HL-60 (cell line): ENCODE data around the gene FILIP1L.

Source experiments
- DNase-seq, 2 experiments: peaks; one replicate each; pipeline ENCODE4 v3.0.0-alpha.2; 2010 to 2020; ENCODE audit warnings: low read depth in 1 of 2, low spot score in 1 of 2
- H3K27ac ChIP-seq: fragments of 250-450 bp; sonication (Bioruptor Pico); replicated peaks from 2 replicates; pipeline ENCODE4 v1.5.1; 2020; ENCODE audit warnings: mild to moderate bottlenecking, moderate library complexity
- H3K27me3 ChIP-seq: fragments of 250-450 bp; sonication (Bioruptor Pico); 2 replicates; pipeline ENCODE4 v1.5.1; 2021; ENCODE audit warnings: mild to moderate bottlenecking, moderate library complexity; ENCODE audit not compliant: insufficient read depth, poor library complexity, severe bottlenecking
- H3K4me3 ChIP-seq: replicated peaks from 2 replicates; pipeline ENCODE4 v1.5.1; 2011; ENCODE audit warnings: mild to moderate bottlenecking, control low read depth, low read length; ENCODE audit not compliant: insufficient read depth
- CTCF ChIP-seq: IDR thresholded peaks from one replicate; pipeline ENCODE4 v1.5.1; 2011; ENCODE audit warnings: low read length, control low read depth, inconsistent platforms; ENCODE audit not compliant: insufficient read depth
- GABPA ChIP-seq: IDR thresholded peaks from 2 replicates; pipeline ENCODE4 v1.6.1; 2012; ENCODE audit warnings: low read depth
- POLR2AphosphoS5 ChIP-seq: IDR thresholded peaks from 2 replicates; pipeline ENCODE4 v1.6.1; 2012; ENCODE audit warnings: low read depth
- REST ChIP-seq: IDR thresholded peaks from 2 replicates; pipeline ENCODE4 v1.6.1; 2012; ENCODE audit warnings: low read depth; ENCODE audit not compliant: insufficient replicate concordance
- SPI1 ChIP-seq: IDR thresholded peaks from 2 replicates; pipeline ENCODE4 v1.6.1; 2012; ENCODE audit warnings: low read depth, mild to moderate bottlenecking, borderline replicate concordance

The FILIP1L gene

GRCh38 chr3:100046986-100047385, 67.3 kb downstream of the FILIP1L start:
- 0 out of 2 replicates have a peak, but pooled peaks have one; percentile 4 for TF ChIP-seq SPI1
- no peak for TF ChIP-seq REST
- no peak for TF ChIP-seq GABPA
- no peak for TF ChIP-seq POLR2AphosphoS5
- H3K27ac ChIP-seq = no peak overlapping the region
- no peaks in the 10 kb centered on the region for H3K27me3 ChIP-seq
- H3K4me3 ChIP-seq = no peak overlapping the region
- DNase-seq = no peak

- Histone ChIP-seq H3K27ac (no peak overlapping the region), H3K4me3 (no peak overlapping the region), H3K27me3 (no peaks in the 10 kb centered on the region)
- no peak for TF ChIP-seq SPI1
- no peak for TF ChIP-seq GABPA
- TF ChIP-seq POLR2AphosphoS5 = no peak
- TF ChIP-seq REST = no peak
- TF ChIP-seq CTCF = no peak
- no peak for DNase-seq
These were observed 68.6 kb downstream of the FILIP1L start for GRCh38 chr3:100045696-100046095.

GRCh38 chr3:100044369-100044768, 69.9 kb downstream of the FILIP1L start:
- peak; percentile 14 to 53 for DNase-seq

GRCh38 chr3:100043271-100043670, 71.0 kb downstream of the FILIP1L start:
- no peaks in the 10 kb centered on the region for H3K27me3 ChIP-seq
- no peak overlapping the region for H3K27ac ChIP-seq
- DNase-seq = no peak
- H3K4me3 ChIP-seq = no peak overlapping the region
- TF ChIP-seq GABPA (no peak), POLR2AphosphoS5 (no peak), REST (no peak), CTCF (no peak), SPI1 (no peak)

More at GRCh38 chr3:100044369-100044768, 69.9 kb downstream of the FILIP1L start:
- Histone ChIP-seq H3K4me3 (no peak overlapping the region), H3K27ac (no peak overlapping the region), H3K27me3 (no peaks in the 10 kb centered on the region)
- TF ChIP-seq GABPA (no peak), SPI1 (peak; percentile 99), CTCF (no peak)
